Trophoblast cell (in vitro differentiated cells and primary cell): ENCODE data around the gene NME2.

Source experiments
- DNase-seq, 2 donors: peaks; one replicate each; pipeline ENCODE4 v3.0.0-alpha.2; 2016
- H2AFZ ChIP-seq: 2 replicates; pipeline ENCODE4 v1.6.1; 2013; ENCODE audit warnings: low read length, moderate library complexity, mild to moderate bottlenecking; ENCODE audit not compliant: insufficient read depth, poor library complexity
- H2AK5ac ChIP-seq: 2 replicates; pipeline ENCODE4 v1.6.1; 2013; ENCODE audit warnings: mild to moderate bottlenecking, low read length
- H2BK120ac ChIP-seq: 2 replicates; pipeline ENCODE4 v1.6.1; 2013; ENCODE audit warnings: low read length, mild to moderate bottlenecking, moderate library complexity; ENCODE audit not compliant: insufficient read depth, poor library complexity
- H2BK12ac ChIP-seq: 2 replicates; pipeline ENCODE4 v1.6.1; 2013; ENCODE audit warnings: mild to moderate bottlenecking, low read length, moderate library complexity
- H2BK5ac ChIP-seq: 2 replicates; pipeline ENCODE4 v1.6.1; 2013; ENCODE audit warnings: low read length, low read depth, moderate library complexity, mild to moderate bottlenecking; ENCODE audit not compliant: poor library complexity
- H3K14ac ChIP-seq: 2 replicates; pipeline ENCODE4 v1.6.1; 2013; ENCODE audit warnings: mild to moderate bottlenecking, low read length
- H3K18ac ChIP-seq: 2 replicates; pipeline ENCODE4 v1.6.1; 2013; ENCODE audit warnings: mild to moderate bottlenecking, low read length
- H3K23ac ChIP-seq: 2 replicates; pipeline ENCODE4 v1.6.1; 2013; ENCODE audit warnings: low read length
- H3K27ac ChIP-seq: 2 replicates; pipeline ENCODE4 v1.5.1; 2013; ENCODE audit warnings: low read depth, mild to moderate bottlenecking, inconsistent platforms, low read length, moderate library complexity
- H3K27me3 ChIP-seq: 2 replicates; pipeline ENCODE4 v1.6.1; 2013; ENCODE audit warnings: inconsistent platforms, mild to moderate bottlenecking, low read length, moderate library complexity; ENCODE audit not compliant: insufficient read depth
- H3K36me3 ChIP-seq, 2 experiments: 1 replicate in 1 of 2; 2 replicates in 1 of 2; pipeline ENCODE4 v1.6.1; 2013; ENCODE audit warnings: low read length in 2 of 2, mild to moderate bottlenecking in 2 of 2, moderate library complexity in 1 of 2; ENCODE audit not compliant: insufficient read depth in 2 of 2, control insufficient read depth in 1 of 2
- H3K4ac ChIP-seq: 2 replicates; pipeline ENCODE4 v1.6.1; 2013; ENCODE audit warnings: low read depth, mild to moderate bottlenecking, low read length, moderate library complexity
- H3K4me1 ChIP-seq, 2 experiments: 1 replicate in 1 of 2; 2 replicates in 1 of 2; pipeline ENCODE4 v1.6.1; 2013; ENCODE audit warnings: low read length in 2 of 2, mild to moderate bottlenecking in 2 of 2, moderate library complexity in 1 of 2; ENCODE audit not compliant: insufficient read depth in 2 of 2, control insufficient read depth in 1 of 2
- H3K4me2 ChIP-seq: 2 replicates; pipeline ENCODE4 v1.6.1; 2013; ENCODE audit warnings: inconsistent platforms, mild to moderate bottlenecking, low read length, moderate library complexity
- H3K4me3 ChIP-seq: 2 replicates; pipeline ENCODE4 v1.5.1; 2013; ENCODE audit warnings: mild to moderate bottlenecking, low read depth, low read length, inconsistent platforms
- H3K79me1 ChIP-seq: one replicate; pipeline ENCODE4 v1.6.1; 2013; ENCODE audit warnings: low read length
- H3K79me2 ChIP-seq: 2 replicates; pipeline ENCODE4 v1.6.1; 2013; ENCODE audit warnings: low read length, mild to moderate bottlenecking; ENCODE audit not compliant: control insufficient read depth, insufficient read depth, poor library complexity
- H3K9ac ChIP-seq: 2 replicates; pipeline ENCODE4 v1.6.1; 2013; ENCODE audit warnings: mild to moderate bottlenecking, low read length
- H3K9me3 ChIP-seq: 2 replicates; pipeline ENCODE4 v1.6.1; 2013; ENCODE audit warnings: low read depth, mild to moderate bottlenecking, control low read depth, inconsistent platforms, low read length; ENCODE audit not compliant: insufficient read depth
- H4K12ac ChIP-seq: 2 replicates; pipeline ENCODE4 v1.6.1; 2013; ENCODE audit warnings: low read depth, mild to moderate bottlenecking, low read length, moderate library complexity
- H4K8ac ChIP-seq: 2 replicates; pipeline ENCODE4 v1.6.1; 2013; ENCODE audit warnings: low read depth, mild to moderate bottlenecking, low read length, moderate library complexity
- H4K91ac ChIP-seq: one replicate; pipeline ENCODE4 v1.6.1; 2013; ENCODE audit warnings: low read depth, mild to moderate bottlenecking, low read length, moderate library complexity
- WGBS: extraction: QIAGEN DNeasy Blood & Tissue Kit; methylation state at CpG from one replicate; pipeline ENCODE4 v1.1.7; 2013; ENCODE audit warnings: missing lambda C conversion rate; ENCODE audit not compliant: insufficient read length, insufficient coverage; ENCODE audit errors: extremely low coverage; 5-methylcytosine and 5-hydroxymethylcytosine counted together

Gene NME2

GRCh38 chr17:51149163-51149562 lies 17.0 kb upstream of the NME2 start:
- no peak for DNase-seq
- WGBS = no CpG with 5 or more reads among the region's 2 CpGs
- no peak overlapping the region for H3K4me2 ChIP-seq
- H2AFZ ChIP-seq = no peak overlapping the region
- no peak overlapping the region for H2BK120ac ChIP-seq
- no peak overlapping the region for H2BK5ac ChIP-seq
- H3K9me3 ChIP-seq = no peaks in the 10 kb centered on the region
- no peak overlapping the region for H3K9ac ChIP-seq
- no peak overlapping the region for H3K4ac ChIP-seq
- H3K14ac ChIP-seq = no peak overlapping the region
- no peak overlapping the region for H4K91ac ChIP-seq
- H3K18ac ChIP-seq = no peak overlapping the region
- no peak overlapping the region for H4K8ac ChIP-seq
- H3K36me3 ChIP-seq = no peaks in the 10 kb centered on the region
- H3K23ac ChIP-seq = no peak overlapping the region
- no peak overlapping the region for H4K12ac ChIP-seq
- H2BK12ac ChIP-seq = no peak overlapping the region
- peaks cover 6% of the 10 kb centered on the region for H3K79me1 ChIP-seq
- no peak overlapping the region for H3K4me3 ChIP-seq
- peaks cover 5% of the 10 kb centered on the region for H3K79me2 ChIP-seq
- peaks cover 0 to under 1% of the 10 kb centered on the region in 2 experiments for H3K4me1 ChIP-seq
- no peak overlapping the region for H2AK5ac ChIP-seq
- H3K27me3 ChIP-seq = no peaks in the 10 kb centered on the region
- H3K27ac ChIP-seq = no peak overlapping the region

DNA sequence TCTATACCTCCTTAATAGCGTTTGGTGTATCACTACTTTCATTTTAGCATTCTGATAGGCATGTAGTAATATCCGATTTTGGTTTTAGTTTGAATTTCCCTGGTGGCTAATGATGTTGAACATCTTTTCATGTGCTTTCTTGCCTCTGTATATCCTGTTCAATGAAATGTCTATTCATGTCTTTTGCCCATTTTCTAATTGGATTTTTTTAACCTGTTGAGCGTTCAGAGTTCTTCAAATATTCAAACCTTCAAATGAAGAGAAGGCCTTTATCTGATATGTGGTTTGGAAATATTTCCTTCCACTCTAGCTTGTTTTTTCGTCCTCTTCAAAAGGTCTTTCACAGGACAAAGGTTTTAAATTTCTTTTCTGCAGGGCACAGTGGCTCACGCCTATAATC lies 15.3 kb upstream of the NME2 start:
- Histone ChIP-seq H4K91ac (no peak overlapping the region), H3K79me1 (peaks cover 6% of the 10 kb centered on the region), H3K27me3 (no peaks in the 10 kb centered on the region), H2BK120ac (no peak overlapping the region), H2BK12ac (no peak overlapping the region), H3K4ac (no peak overlapping the region), H4K12ac (no peak overlapping the region), H3K36me3 (peaks cover 0 to 3% of the 10 kb centered on the region in 2 experiments), H2BK5ac (no peak overlapping the region), H3K9ac (no peak overlapping the region), H3K4me2 (no peak overlapping the region), H4K8ac (no peak overlapping the region), H3K23ac (no peak overlapping the region), H3K18ac (no peak overlapping the region), H2AK5ac (no peak overlapping the region), H3K4me3 (no peak overlapping the region), H2AFZ (no peak overlapping the region), H3K27ac (no peak overlapping the region), H3K9me3 (no peaks in the 10 kb centered on the region), H3K14ac (no peak overlapping the region), H3K4me1 (peaks cover 0 to 2% of the 10 kb centered on the region in 2 experiments), H3K79me2 (peaks cover 6% of the 10 kb centered on the region)
- no peak for DNase-seq
- no CpG with 5 or more reads among the region's 5 CpGs for WGBS

- Histone ChIP-seq H2BK120ac (no peak overlapping the region), H3K4ac (no peak overlapping the region), H4K12ac (peak overlapping the region; percentile 5), H4K91ac (no peak overlapping the region), H3K4me3 (no peak overlapping the region), H3K9me3 (no peaks in the 10 kb centered on the region), H4K8ac (peak overlapping the region; percentile 31), H3K23ac (no peak overlapping the region), H3K4me2 (peak overlapping the region; percentile 59), H3K79me2 (peaks cover 6% of the 10 kb centered on the region), H2BK5ac (no peak overlapping the region), H3K36me3 (peaks cover 0 to 12% of the 10 kb centered on the region in 2 experiments), H3K27me3 (no peaks in the 10 kb centered on the region), H3K79me1 (peaks cover 6% of the 10 kb centered on the region), H2BK12ac (no peak overlapping the region), H3K4me1 (peaks cover 0 to 2% of the 10 kb centered on the region in 2 experiments), H2AK5ac (no peak overlapping the region), H3K9ac (no peak overlapping the region), H2AFZ (peak overlapping the region; percentile 8), H3K18ac (no peak overlapping the region), H3K14ac (no peak overlapping the region), H3K27ac (peak overlapping the region; percentile 55)
- no CpG with 5 or more reads among the region's 8 CpGs for WGBS
- DNase-seq = peak in 1 of 2 donors; percentile 40
Measured at GRCh38 chr17:51152766-51153209, 13.4 kb upstream of the NME2 start.

GRCh38 chr17:51153210-51154072 lies 12.8 kb upstream of the NME2 start, which contains the start of gene NME1:
Gene NME1, plus strand, starts transcription at chr17:51153559. Its CDS starts 2,096 bp downstream, at chr17:51155655.
- Histone ChIP-seq H2BK12ac (no peak within 1 kb of the TSS), H3K18ac (peak within 1 kb of the TSS; percentile 70), H3K36me3 (peaks cover under 1 to 13% of the 10 kb centered on the region in 2 experiments), H3K9ac (peak within 1 kb of the TSS; percentile 82), H4K91ac (peak within 1 kb of the TSS; percentile 49), H3K4me3 (peak within 1 kb of the TSS; percentile 96), H2AK5ac (no peak within 1 kb of the TSS), H3K79me1 (peaks cover 6% of the 10 kb centered on the region), H3K14ac (peak within 1 kb of the TSS; percentile 64), H4K12ac (peak within 1 kb of the TSS; percentile 85), H3K4me2 (peak within 1 kb of the TSS; percentile 68), H3K23ac (no peak within 1 kb of the TSS), H3K9me3 (no peaks in the 10 kb centered on the region), H3K4ac (peak within 1 kb of the TSS; percentile 38), H2AFZ (peak within 1 kb of the TSS; percentile 89), H2BK5ac (peak within 1 kb of the TSS; percentile 26), H4K8ac (peak within 1 kb of the TSS; percentile 81), H2BK120ac (peak within 1 kb of the TSS; percentile 29), H3K27ac (peak within 1 kb of the TSS; percentile 55), H3K4me1 (peaks cover 0 to 2% of the 10 kb centered on the region in 2 experiments), H3K27me3 (no peaks in the 10 kb centered on the region), H3K79me2 (peaks cover 6% of the 10 kb centered on the region)
- no CpG with 5 or more reads among the region's 60 CpGs for WGBS
- DNase-seq = peak; percentile 99 to 100
